ENCODE results near the gene KLHDC4.

Gene KLHDC4

DNA sequence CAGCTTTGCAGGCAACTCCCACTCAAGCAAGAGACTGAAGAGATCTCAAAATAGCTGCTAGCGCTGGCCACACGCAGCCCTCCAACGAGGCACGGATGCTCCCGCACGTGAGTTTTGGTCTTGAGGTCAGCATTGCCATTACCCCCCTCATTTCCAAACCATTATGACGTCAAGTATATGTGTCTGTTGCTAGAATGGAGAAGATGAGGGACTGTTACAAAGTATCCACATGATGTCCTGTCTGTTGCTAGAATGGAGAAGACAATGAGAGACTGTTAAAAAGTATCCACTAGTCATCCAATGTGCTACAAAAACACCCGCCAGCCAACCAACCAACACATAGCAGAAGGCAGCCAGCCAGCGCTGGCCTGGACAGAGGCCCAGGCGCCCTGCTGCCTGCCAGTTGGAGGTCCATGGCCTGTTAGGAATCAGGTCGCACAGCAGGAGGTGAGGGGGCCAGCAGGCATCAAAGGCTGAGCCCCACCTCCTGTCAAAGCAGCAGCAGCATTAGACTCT is 24.8 kb downstream of the KLHDC4 start:
- no peak for DNase-seq (ENCODE audit: low read depth)
- TF ChIP-seq, protein P1, sequence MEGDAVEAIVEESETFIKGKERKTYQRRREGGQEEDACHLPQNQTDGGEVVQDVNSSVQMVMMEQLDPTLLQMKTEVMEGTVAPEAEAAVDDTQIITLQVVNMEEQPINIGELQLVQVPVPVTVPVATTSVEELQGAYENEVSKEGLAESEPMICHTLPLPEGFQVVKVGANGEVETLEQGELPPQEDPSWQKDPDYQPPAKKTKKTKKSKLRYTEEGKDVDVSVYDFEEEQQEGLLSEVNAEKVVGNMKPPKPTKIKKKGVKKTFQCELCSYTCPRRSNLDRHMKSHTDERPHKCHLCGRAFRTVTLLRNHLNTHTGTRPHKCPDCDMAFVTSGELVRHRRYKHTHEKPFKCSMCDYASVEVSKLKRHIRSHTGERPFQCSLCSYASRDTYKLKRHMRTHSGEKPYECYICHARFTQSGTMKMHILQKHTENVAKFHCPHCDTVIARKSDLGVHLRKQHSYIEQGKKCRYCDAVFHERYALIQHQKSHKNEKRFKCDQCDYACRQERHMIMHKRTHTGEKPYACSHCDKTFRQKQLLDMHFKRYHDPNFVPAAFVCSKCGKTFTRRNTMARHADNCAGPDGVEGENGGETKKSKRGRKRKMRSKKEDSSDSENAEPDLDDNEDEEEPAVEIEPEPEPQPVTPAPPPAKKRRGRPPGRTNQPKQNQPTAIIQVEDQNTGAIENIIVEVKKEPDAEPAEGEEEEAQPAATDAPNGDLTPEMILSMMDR (IDR thresholded peaks at IDR 0.05; ENCODE audit: insufficient read depth, low read depth, low read length, missing control alignments), result no peak

GRCh38 chr16:87740441-87740840 is 25.3 kb downstream of the KLHDC4 start:
- no peak for DNase-seq (ENCODE audit: low read depth)
- TF ChIP-seq, protein P1 (IDR thresholded peaks at IDR 0.05; ENCODE audit: insufficient read depth, low read depth, low read length, missing control alignments), result no peak
- no peak overlapping the region for H3K4me3 ChIP-seq (ENCODE audit: low read depth, low read length)

More for the DNA sequence above, 24.8 kb downstream of the KLHDC4 start:
- H3K4me3 ChIP-seq (ENCODE audit: low read depth, low read length), result no peak overlapping the region

DNA sequence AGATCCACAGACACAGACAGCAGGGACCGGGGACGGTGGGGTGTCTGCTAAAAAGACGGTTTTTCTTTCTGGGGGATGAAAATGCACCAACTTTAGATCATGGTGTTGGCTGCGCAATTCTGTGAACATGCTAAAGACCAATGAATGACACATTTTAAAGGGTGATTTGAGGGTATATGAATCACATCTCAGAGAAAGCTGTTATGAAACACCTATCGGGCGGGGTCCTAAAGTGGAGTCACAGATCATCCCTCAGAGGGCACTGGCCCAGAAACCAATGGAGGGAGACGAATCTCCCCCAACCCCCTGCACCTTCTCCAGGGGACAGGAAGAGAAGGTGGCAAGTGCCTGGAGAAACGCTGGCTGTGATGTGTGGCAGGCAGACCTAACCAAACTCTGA is 26.0 kb downstream of the KLHDC4 start:
- TF ChIP-seq, protein P1 (IDR thresholded peaks at IDR 0.05; ENCODE audit: insufficient read depth, low read depth, low read length, missing control alignments), result no peak
- no peak for DNase-seq (ENCODE audit: low read depth)

DNA sequence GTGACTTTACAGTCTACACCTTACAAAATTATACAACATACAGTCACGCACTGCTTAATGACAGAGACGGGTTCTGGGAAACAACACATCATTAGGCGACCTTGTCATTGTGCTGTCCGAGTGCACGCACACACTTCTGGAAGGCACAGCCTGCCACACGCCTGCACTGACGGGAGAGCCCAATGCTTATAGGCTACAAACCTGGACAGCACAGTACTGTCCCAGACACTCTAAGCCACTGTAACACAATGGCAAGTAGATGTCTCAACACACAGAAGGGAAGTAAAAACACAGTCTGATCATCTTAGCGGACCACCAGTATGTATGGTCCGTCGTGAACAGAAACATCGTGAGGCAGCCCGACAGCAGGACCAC is 29.8 kb downstream of the KLHDC4 start:
- no peak overlapping the region for H3K4me3 ChIP-seq (ENCODE audit: low read depth, low read length)
- DNase-seq (ENCODE audit: low read depth), result no peak
- TF ChIP-seq, protein P1 (IDR thresholded peaks at IDR 0.05; ENCODE audit: insufficient read depth, low read depth, low read length, missing control alignments), result no peak

More for the DNA sequence above, 26.0 kb downstream of the KLHDC4 start:
- H3K4me3 ChIP-seq (ENCODE audit: low read depth, low read length), result no peak overlapping the region

GRCh38 chr16:87735270-87736007 is 30.3 kb downstream of the KLHDC4 start:
- H3K4me3 ChIP-seq (ENCODE audit: low read depth, low read length), result no peak overlapping the region
- DNase-seq (ENCODE audit: low read depth), result no peak
- TF ChIP-seq, protein P1 (IDR thresholded peaks at IDR 0.05; ENCODE audit: insufficient read depth, low read depth, low read length, missing control alignments), result no peak

GRCh38 chr16:87734644-87735043 is 31.1 kb downstream of the KLHDC4 start:
- H3K4me3 ChIP-seq (ENCODE audit: low read depth, low read length), result no peak overlapping the region
- TF ChIP-seq, protein P1 (IDR thresholded peaks at IDR 0.05; ENCODE audit: insufficient read depth, low read depth, low read length, missing control alignments), result no peak
- DNase-seq (ENCODE audit: low read depth), result no peak

GRCh38 chr16:87733190-87733589 is 32.6 kb downstream of the KLHDC4 start:
- DNase-seq (ENCODE audit: low read depth), result no peak
- TF ChIP-seq, protein P1 (IDR thresholded peaks at IDR 0.05; ENCODE audit: insufficient read depth, low read depth, low read length, missing control alignments), result no peak
- H3K4me3 ChIP-seq (ENCODE audit: low read depth, low read length), result no peak overlapping the region

Measured in GM12865 (cell line).